OCI-LY7 (cell line): ENCODE data around the gene CCNL2.

Experiments used
- CTCF ChIP-seq: fragments of 200-600 bp; sonication (generic); conservative IDR thresholded peaks from 2 replicates; pipeline ENCODE4 v1.5.1; 2014; ENCODE audit warnings: mild to moderate bottlenecking, antibody characterized with exemption, low read length, moderate library complexity, mixed read lengths
- EZH2phosphoT487 ChIP-seq: fragments of 200-600 bp; sonication (generic); IDR thresholded peaks from 2 replicates; pipeline ENCODE4 v1.6.1; 2018; ENCODE audit warnings: low read depth, borderline replicate concordance, mild to moderate bottlenecking, mixed run types, antibody characterized with exemption, low read length, moderate library complexity, mixed read lengths

GRCh38 chr1:1433804-1434130 lies 34.6 kb upstream of the CCNL2 start:
- no peak for TF ChIP-seq CTCF
- no peak for TF ChIP-seq EZH2phosphoT487
